Large intestine (tissue), 1 donor: ENCODE measurements around the gene CITED4. TPM values are rescaled to one million over a fixed set of nuclear protein-coding genes. Genes with fewer than 3 reads are reported as not detected.

ENCODE experiments used
- polyA plus RNA-seq: library from polyadenylated mRNA; unstranded; fragments of 120-200 nt; gene quantifications from one replicate; pipeline ENCODE4 v1.2.1, GENCODE V29; 2013

Gene CITED4
- polyA plus RNA-seq, 1 donor: 4.3 TPM

Other genes starting within 250 kb of the CITED4 start
- 6.9 TPM for gene RIMS3, start 196.7 kb downstream of the CITED4 start, polyA plus RNA-seq
- gene NFYC, start 170.7 kb downstream of the CITED4 start, polyA plus RNA-seq: 66.0 TPM
- 2.2 TPM for gene KCNQ4, start 78.6 kb downstream of the CITED4 start, polyA plus RNA-seq
- gene CTPS1, start 117.3 kb upstream of the CITED4 start, polyA plus RNA-seq: 31.2 TPM
- 0.85 TPM for gene SLFNL1, start 159.4 kb upstream of the CITED4 start, polyA plus RNA-seq